H1 (cell line): ENCODE results near the gene TXNL4A. TPM values are rescaled to one million over a fixed set of nuclear protein-coding genes. Genes with fewer than 3 reads are reported as not detected.

Source experiments
- CTCF ChIA-PET: fragments of 300-600 bp; sonication (Branson Sonifier 250); formaldehyde crosslinking; loops from one replicate; lab custom pipeline; 2021; ENCODE audit not compliant: partially characterized antibody; lab: Charles Lee
- POLR2A ChIA-PET: fragments of 300-600 bp; sonication (Branson Sonifier 250); formaldehyde crosslinking; loops from one replicate; lab custom pipeline; 2021; ENCODE audit warnings: inconsistent platforms; ENCODE audit not compliant: partially characterized antibody; lab: Charles Lee
- DNase-seq, 2 experiments: peaks; one replicate each; pipeline versions ENCODE4 v3.0.0 to v3.0.0-alpha.2; 2010 to 2022; ENCODE audit warnings: low spot score in 2 of 2, low read depth in 1 of 2, mixed read lengths in 1 of 2
- FAIRE-seq: peaks from 2 replicates; lab custom pipeline; 2011; peaks lifted over from hg19 to GRCh38; lab: Jason Lieb, UNC
- H2AFZ ChIP-seq: 2 replicates; pipeline ENCODE4 v1.8.1; 2012; ENCODE audit warnings: low read length, inconsistent platforms
- H2AK5ac ChIP-seq: 2 replicates; pipeline ENCODE4 v1.6.1; 2013; ENCODE audit warnings: low read depth, low read length
- H2BK120ac ChIP-seq: replicated peaks from 2 replicates; pipeline ENCODE3; 2013; ENCODE audit warnings: low read depth, low read length, inconsistent platforms
- H2BK12ac ChIP-seq: 2 replicates; pipeline ENCODE4 v1.6.1; 2013; ENCODE audit warnings: low read depth, low read length
- H2BK15ac ChIP-seq: 2 replicates; pipeline ENCODE4 v1.6.1; 2013; ENCODE audit warnings: low read length
- H2BK20ac ChIP-seq: 2 replicates; pipeline ENCODE4 v1.6.1; 2013; ENCODE audit warnings: low read length
- H2BK5ac ChIP-seq: 2 replicates; pipeline ENCODE4 v1.6.1; 2013; ENCODE audit warnings: low read depth, low read length
- H3K14ac ChIP-seq: 2 replicates; pipeline ENCODE4 v1.6.1; 2013; ENCODE audit warnings: inconsistent platforms; ENCODE audit not compliant: insufficient read length
- H3K18ac ChIP-seq: 2 replicates; pipeline ENCODE4 v1.6.1; 2013; ENCODE audit warnings: low read length; ENCODE audit errors: extremely low read depth
- H3K23ac ChIP-seq: 2 replicates; pipeline ENCODE4 v1.6.1; 2013; ENCODE audit warnings: inconsistent platforms; ENCODE audit not compliant: insufficient read length
- H3K23me2 ChIP-seq: 2 replicates; pipeline ENCODE4 v1.6.1; 2013; ENCODE audit warnings: low read depth, low read length
- H3K27ac ChIP-seq: 2 replicates; pipeline ENCODE4 v1.6.1; 2011; ENCODE audit warnings: low read depth, low read length, inconsistent platforms
- H3K27me3 ChIP-seq, 4 experiments: replicated peaks in 1 of 4; 1 replicate in 1 of 4; 2 replicates in 3 of 4; pipeline versions ENCODE4 v1.6.1 to v1.8.1; 2011 to 2013; ENCODE audit warnings: low read length in 3 of 4, mild to moderate bottlenecking in 3 of 4, inconsistent platforms in 2 of 4, mixed read lengths in 2 of 4, moderate library complexity in 1 of 4; ENCODE audit not compliant: control insufficient read depth in 3 of 4, insufficient read depth in 3 of 4; ENCODE audit errors: extremely low read depth in 1 of 4
- H3K36me3 ChIP-seq, 4 experiments: 2 replicates each; pipeline versions ENCODE4 v1.6.1 to v1.8.1; 2011 to 2013; ENCODE audit warnings: mild to moderate bottlenecking in 4 of 4, low read length in 3 of 4, moderate library complexity in 2 of 4, control low read depth in 1 of 4, inconsistent platforms in 1 of 4; ENCODE audit not compliant: insufficient read depth in 4 of 4, control insufficient read depth in 2 of 4
- H3K4ac ChIP-seq: replicated peaks from 2 replicates; pipeline ENCODE3; 2013; ENCODE audit warnings: low read length, low read depth, mixed read lengths, inconsistent platforms; ENCODE audit not compliant: insufficient read length
- H3K4me1 ChIP-seq, 4 experiments: replicated peaks in 1 of 4; 1 replicate in 1 of 4; 2 replicates in 3 of 4; pipeline versions ENCODE4 v1.6.1 to v1.8.1; 2011 to 2013; ENCODE audit warnings: low read length in 3 of 4, inconsistent platforms in 2 of 4, mixed read lengths in 1 of 4; ENCODE audit not compliant: insufficient read depth in 4 of 4, control insufficient read depth in 3 of 4
- H3K4me2 ChIP-seq, 2 experiments: 2 replicates each; pipeline versions ENCODE4 v1.6.1 to v1.8.1; 2011 to 2013; ENCODE audit warnings: low read depth in 2 of 2, low read length in 2 of 2, control low read depth in 1 of 2, inconsistent platforms in 1 of 2, mild to moderate bottlenecking in 1 of 2; ENCODE audit not compliant: insufficient read depth in 1 of 2
- H3K4me3 ChIP-seq, 4 experiments: fragments of 200-600, 300-600 bp in 1 of 4; sonication (generic), shearing (Covaris generic), sonication (Bioruptor Twin) in 1 of 4; 2 replicates each; pipeline versions ENCODE4 v1.5.1 to v1.8.1; 2011 to 2016; ENCODE audit warnings: low read length in 4 of 4, low read depth in 3 of 4, control low read depth in 2 of 4, inconsistent platforms in 2 of 4, mild to moderate bottlenecking in 2 of 4, mixed read lengths in 1 of 4, moderate library complexity in 1 of 4; ENCODE audit not compliant: insufficient read depth in 2 of 4; ENCODE audit errors: extremely low read depth in 1 of 4
- H3K56ac ChIP-seq: replicated peaks from 2 replicates; pipeline ENCODE3; 2013; ENCODE audit warnings: low read depth, mild to moderate bottlenecking, mixed read lengths, low read length, inconsistent platforms; ENCODE audit not compliant: insufficient read length
- H3K79me1 ChIP-seq: 2 replicates; pipeline ENCODE4 v1.6.1; 2013; ENCODE audit warnings: low read depth, low read length, control low read depth
- H3K79me2 ChIP-seq, 2 experiments: 2 replicates each; pipeline versions ENCODE4 v1.6.1 to v1.8.1; 2012 to 2013; ENCODE audit warnings: low read length in 2 of 2, mild to moderate bottlenecking in 2 of 2, inconsistent platforms in 1 of 2; ENCODE audit not compliant: insufficient read depth in 2 of 2, control insufficient read depth in 1 of 2
- H3K9ac ChIP-seq, 4 experiments: replicated peaks in 1 of 4; 1 replicate in 1 of 4; 2 replicates in 3 of 4; pipeline versions ENCODE4 v1.6.1 to v1.8.1; 2011 to 2013; ENCODE audit warnings: low read depth in 3 of 4, low read length in 3 of 4, control low read depth in 2 of 4, mild to moderate bottlenecking in 2 of 4, moderate library complexity in 2 of 4, inconsistent platforms in 1 of 4; ENCODE audit errors: extremely low read depth in 1 of 4
- H3K9me3 ChIP-seq, 2 experiments: 2 replicates each; pipeline versions ENCODE4 v1.6.1 to v1.8.1; 2012 to 2013; ENCODE audit warnings: mild to moderate bottlenecking in 2 of 2, moderate library complexity in 2 of 2, control low read depth in 1 of 2, inconsistent platforms in 1 of 2, low read depth in 1 of 2, low read length in 1 of 2, mixed read lengths in 1 of 2; ENCODE audit not compliant: insufficient read depth in 2 of 2
- H4K20me1 ChIP-seq, 2 experiments: replicated peaks in 1 of 2; 2 replicates each; pipeline versions ENCODE3 to v1.8.1; 2011 to 2013; ENCODE audit warnings: inconsistent platforms in 2 of 2, low read length in 2 of 2, mild to moderate bottlenecking in 1 of 2; ENCODE audit not compliant: insufficient read depth in 2 of 2, control insufficient read depth in 1 of 2
- H4K5ac ChIP-seq: 2 replicates; pipeline ENCODE4 v1.6.1; 2013; ENCODE audit warnings: low read length, low read depth, mixed read lengths, inconsistent platforms; ENCODE audit not compliant: insufficient read length
- H4K8ac ChIP-seq: 2 replicates; pipeline ENCODE4 v1.8.0; 2013; ENCODE audit warnings: mild to moderate bottlenecking, moderate library complexity, low read length, inconsistent platforms; ENCODE audit not compliant: insufficient read depth; ENCODE audit errors: extremely low read depth
- H4K91ac ChIP-seq: replicated peaks from 2 replicates; pipeline ENCODE3; 2013; ENCODE audit warnings: low read length, mixed read lengths, inconsistent platforms; ENCODE audit not compliant: insufficient read length
- KDM5A ChIP-seq: fragments of 200-600 bp; IDR thresholded peaks from 2 replicates; pipeline ENCODE4 v1.7.1; 2012; ENCODE audit warnings: mild to moderate bottlenecking, low read length, inconsistent platforms, mixed read lengths
- SIRT6 ChIP-seq: IDR thresholded peaks from one replicate; pipeline ENCODE4 v1.7.1; 2012; ENCODE audit warnings: low read length, inconsistent platforms
- WGBS, 2 experiments: shearing (Covaris generic) in 1 of 2; methylation state at CpG; one replicate each; pipeline versions ENCODE4 v1.1.6 to v1.1.7; 2013 to 2015; ENCODE audit warnings: low lambda C conversion rate in 2 of 2, mixed read lengths in 2 of 2, inconsistent platforms in 1 of 2, low coverage in 1 of 2, missing lambda C conversion rate in 1 of 2; ENCODE audit not compliant: insufficient replicate concordance in 2 of 2, insufficient coverage in 1 of 2, insufficient read length in 1 of 2; ENCODE audit errors: extremely low coverage in 1 of 2, missing lambda C conversion rate in 1 of 2; 5-methylcytosine and 5-hydroxymethylcytosine counted together
- polyA plus RNA-seq, 7 experiments: library from polyadenylated mRNA; depleted of rRNA in 3 of 7; stranded (reverse) in 5 of 7; unstranded in 2 of 7; fragments of >200 nt in 5 of 7; fragments of 200-250 nt in 2 of 7; gene quantifications; 1 replicate in 5 of 7; 2 replicates in 1 of 7; 4 replicates in 1 of 7; pipeline versions ENCODE4 v1.2.1 to v1.2.3, GENCODE V29; 2011 to 2013; ENCODE audit warnings: missing spikeins in 2 of 7, mixed read lengths in 2 of 7
- total RNA-seq: library from RNA; stranded (reverse); fragmentation: NEBNext Ultra II Directional; extraction: Animal tissue kit (Norgen Biotek cat#: 25700); gene quantifications from 2 replicates; pipeline ENCODE4 v1.2.1, GENCODE V29; 2021

Gene TXNL4A
- total and polyA plus RNA-seq, 2 of the 8 experiments (the other 6 are each of a cell fraction or from before 2014, with no cell fraction given): 169 to 181 TPM

DNA sequence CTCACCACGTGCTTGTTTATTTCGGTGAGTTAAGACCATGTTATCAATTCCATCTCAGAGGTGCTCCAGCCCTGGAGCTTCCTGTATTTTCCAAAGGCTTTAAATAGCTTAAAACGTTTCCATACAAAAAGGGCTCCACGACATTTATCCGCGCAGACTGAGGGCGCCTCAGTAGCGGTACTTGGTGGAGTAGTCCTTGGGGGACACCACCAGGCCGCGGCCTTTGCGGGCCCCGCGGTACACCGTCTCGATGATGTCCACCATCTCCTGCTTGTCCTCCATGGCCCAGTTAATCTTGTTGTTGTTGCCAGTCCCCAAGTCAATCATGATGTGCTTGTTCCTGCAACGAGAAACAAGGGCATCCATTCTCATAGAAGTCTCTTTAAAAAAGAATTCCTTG is 14.8 kb downstream of the TXNL4A start:
- Histone ChIP-seq H3K79me1 (peaks cover 7% of the 10 kb centered on the region; the same call in 1 of the 2 replicates), H3K14ac (no peak overlapping the region), H3K9me3 (no peaks in the 10 kb centered on the region), H2BK5ac (no peak overlapping the region), H2BK120ac (no peak overlapping the region), H4K91ac (no peak overlapping the region), H2BK15ac (no peak overlapping the region), H2BK12ac (no peak overlapping the region), H3K4me2 (no peak overlapping the region), H3K9ac (no peak overlapping the region), H3K79me2 (peaks cover 0 to 52% of the 10 kb centered on the region in 2 experiments; a peak in 2 of 4 replicates), H3K4ac (no peak overlapping the region), H3K56ac (no peak overlapping the region), H3K27ac (no peak overlapping the region), H3K27me3 (no peaks in the 10 kb centered on the region), H4K5ac (no peak overlapping the region), H2BK20ac (no peak overlapping the region), H3K23ac (no peak overlapping the region), H3K4me3 (no peak overlapping the region), H3K18ac (no peak overlapping the region), H4K20me1 (peaks cover 12 to 16% of the 10 kb centered on the region in 2 experiments), H3K4me1 (no peaks in the 10 kb centered on the region), H4K8ac (no peak overlapping the region), H3K23me2 (no peaks in the 10 kb centered on the region), H2AFZ (no peak overlapping the region), H3K36me3 (peaks cover 0 to 39% (median 15%) of the 10 kb centered on the region in 4 experiments), H2AK5ac (no peak overlapping the region)
- FAIRE-seq: no peak
- DNase-seq: no peak
- POLR2A ChIA-PET: interaction anchor here (1.1 to 1.4 kb wide), 2 partner anchors 9 to 14 kb away, joined by 6 read pairs; no protein-coding TSS in a partner anchor
- CTCF ChIA-PET: interaction anchor here (1.0 to 1.5 kb wide), 2 partner anchors 13 to 33 kb away, joined by 3 to 4 read pairs; no protein-coding TSS in a partner anchor
- WGBS, 2 experiments: 96% methylated on average over 16 of the region's 16 CpGs; no CpG with 5 or more reads in 1 of the 2 experiments
- TF ChIP-seq KDM5A (no peak), SIRT6 (no peak)
